Loucy (cell line): ENCODE measurements around the gene IQCE.

Source experiments
- H2AFZ ChIP-seq: fragments of 200-600 bp; sonication (generic); 2 replicates; pipeline ENCODE4 v1.6.0; 2016; ENCODE audit warnings: antibody characterized with exemption, mild to moderate bottlenecking, low read length, moderate library complexity
- H3F3A ChIP-seq: fragments of 200-600 bp; 2 replicates; pipeline ENCODE4 v1.6.0; 2016; ENCODE audit warnings: antibody characterized with exemption, low read depth, mild to moderate bottlenecking
- H3K27me3 ChIP-seq: fragments of 200-600 bp; sonication (generic); 2 replicates; pipeline ENCODE4 v1.6.1; 2014; ENCODE audit warnings: low read length, mild to moderate bottlenecking; ENCODE audit not compliant: insufficient read depth, poor library complexity, severe bottlenecking
- H3K36me3 ChIP-seq: fragments of 200-600 bp; sonication (generic); 2 replicates; pipeline ENCODE4 v1.6.1; 2016; ENCODE audit warnings: low read length; ENCODE audit not compliant: insufficient read depth
- H3K4me1 ChIP-seq: fragments of 200-600 bp; sonication (generic); 2 replicates; pipeline ENCODE4 v1.5.1; 2014; ENCODE audit warnings: low read length, mild to moderate bottlenecking; ENCODE audit not compliant: insufficient read depth, poor library complexity, severe bottlenecking
- H3K4me2 ChIP-seq: fragments of 200-600 bp; sonication (generic); 2 replicates; pipeline ENCODE4 v1.6.0; 2014; ENCODE audit warnings: antibody characterized with exemption, low read length, low read depth, mild to moderate bottlenecking; ENCODE audit not compliant: poor library complexity, severe bottlenecking
- H3K4me3 ChIP-seq: fragments of 200-600 bp; sonication (generic); 2 replicates; pipeline ENCODE4 v1.5.1; 2014; ENCODE audit warnings: low read length, mild to moderate bottlenecking, mixed read lengths; ENCODE audit not compliant: poor library complexity, severe bottlenecking
- H3K79me2 ChIP-seq: fragments of 200-600 bp; sonication (generic); 2 replicates; pipeline ENCODE4 v1.6.1; 2014; ENCODE audit warnings: low read length; ENCODE audit not compliant: insufficient read depth
- H3K9ac ChIP-seq: fragments of 200-600 bp; sonication (generic); 2 replicates; pipeline ENCODE4 v1.6.0; 2014; ENCODE audit warnings: mild to moderate bottlenecking, low read depth, low read length, moderate library complexity; ENCODE audit not compliant: poor library complexity, severe bottlenecking
- H3K9me2 ChIP-seq: fragments of 200-600 bp; sonication (generic); replicated peaks from 2 replicates; pipeline ENCODE4 v1.6.1; 2016; ENCODE audit warnings: low read depth, low read length, mixed read lengths
- H3K9me3 ChIP-seq: fragments of 200-600 bp; sonication (generic); 2 replicates; pipeline ENCODE4 v1.6.1; 2014; ENCODE audit warnings: mild to moderate bottlenecking, antibody characterized with exemption, low read length, low read depth; ENCODE audit not compliant: insufficient read depth
- H4K20me1 ChIP-seq: fragments of 200-600 bp; sonication (generic); 2 replicates; pipeline ENCODE4 v1.6.0; 2014; ENCODE audit warnings: antibody characterized with exemption, low read length, mild to moderate bottlenecking; ENCODE audit not compliant: insufficient read depth, poor library complexity, severe bottlenecking
- CTCF ChIP-seq: fragments of 200-600 bp; sonication (generic); conservative IDR thresholded peaks from 2 replicates; pipeline ENCODE4 v1.5.1; 2014; ENCODE audit warnings: mild to moderate bottlenecking, antibody characterized with exemption, low read length
- EZH2phosphoT487 ChIP-seq: fragments of 200-600 bp; IDR thresholded peaks from 2 replicates; pipeline ENCODE4 v1.6.1; 2018; ENCODE audit warnings: antibody characterized with exemption, mild to moderate bottlenecking, moderate library complexity, borderline replicate concordance

IQCE gene

GRCh38 chr7:2567679-2568278 lies 9.0 kb downstream of the IQCE start:
- Histone ChIP-seq H2AFZ (no peak overlapping the region), H3K4me2 (no peak overlapping the region), H3K36me3 (no peaks in the 10 kb centered on the region), H3K4me1 (no peaks in the 10 kb centered on the region), H4K20me1 (no peaks in the 10 kb centered on the region), H3K79me2 (no peaks in the 10 kb centered on the region), H3K4me3 (no peak overlapping the region), H3K9ac (no peak overlapping the region), H3F3A (no peaks in the 10 kb centered on the region), H3K9me2 (no peaks in the 10 kb centered on the region), H3K27me3 (no peaks in the 10 kb centered on the region), H3K9me3 (no peaks in the 10 kb centered on the region)
- TF ChIP-seq CTCF (peak; percentile 38; the same call in 1 of the 2 replicates), EZH2phosphoT487 (no peak)

- Histone ChIP-seq H3K9ac (no peak overlapping the region), H3K79me2 (no peaks in the 10 kb centered on the region), H3K4me1 (no peaks in the 10 kb centered on the region), H3K27me3 (no peaks in the 10 kb centered on the region), H3K9me2 (no peaks in the 10 kb centered on the region), H3K9me3 (no peaks in the 10 kb centered on the region), H4K20me1 (no peaks in the 10 kb centered on the region), H3K36me3 (no peaks in the 10 kb centered on the region), H3K4me3 (no peak overlapping the region), H3K4me2 (no peak overlapping the region), H2AFZ (no peak overlapping the region), H3F3A (no peaks in the 10 kb centered on the region)
- no peak for TF ChIP-seq CTCF
- no peak for TF ChIP-seq EZH2phosphoT487
Measured at GRCh38 chr7:2568521-2569223, 9.9 kb downstream of the IQCE start.

GRCh38 chr7:2569421-2569820 lies 10.6 kb downstream of the IQCE start:
- H3K79me2 ChIP-seq, result no peaks in the 10 kb centered on the region
- TF ChIP-seq CTCF, result no peak
- H4K20me1 ChIP-seq, result no peaks in the 10 kb centered on the region
- no peaks in the 10 kb centered on the region for H3K27me3 ChIP-seq
- no peaks in the 10 kb centered on the region for H3F3A ChIP-seq
- H2AFZ ChIP-seq, result no peak overlapping the region
- no peaks in the 10 kb centered on the region for H3K36me3 ChIP-seq
- no peaks in the 10 kb centered on the region for H3K9me3 ChIP-seq
- no peak overlapping the region for H3K4me2 ChIP-seq
- H3K4me3 ChIP-seq, result no peak overlapping the region
- no peak overlapping the region for H3K9ac ChIP-seq
- no peaks in the 10 kb centered on the region for H3K4me1 ChIP-seq
- no peaks in the 10 kb centered on the region for H3K9me2 ChIP-seq
